HG02759 (cell line): ENCODE data around the gene ANLN.
"Not testable (repeated sequence)": the region's sequence is repeated elsewhere in the genome, so short reads cannot be mapped to it uniquely, and the experiment has no call there.

Experiments used
- ATAC-seq: cut with Tn5 transposase; IDR thresholded peaks from one replicate; pipeline ENCODE4 v1.9.1; 2021; ENCODE audit warnings: mild to moderate bottlenecking, moderate library complexity; ENCODE audit not compliant: unreplicated experiment

Gene ANLN

DNA sequence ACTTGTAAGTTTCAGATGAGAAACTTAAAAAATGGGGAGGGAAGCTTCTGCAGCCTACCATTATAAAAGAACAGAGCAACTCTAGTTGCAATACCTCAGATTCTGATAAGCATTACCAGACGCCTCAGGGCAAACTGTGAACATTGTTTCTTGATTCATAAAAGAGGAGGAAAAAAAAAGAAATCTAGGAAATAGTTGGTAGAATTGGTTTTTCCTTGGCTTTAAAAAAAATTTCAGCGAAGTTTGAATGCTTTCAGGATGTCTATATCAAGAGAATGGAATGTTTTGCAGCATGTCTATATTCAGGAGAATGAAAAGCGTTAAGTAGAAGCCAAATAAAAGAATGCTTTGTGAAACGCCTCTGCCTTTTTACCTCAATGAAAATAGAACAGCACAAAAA, 17.5 kb upstream of the ANLN start:
- ATAC-seq: no peak

DNA sequence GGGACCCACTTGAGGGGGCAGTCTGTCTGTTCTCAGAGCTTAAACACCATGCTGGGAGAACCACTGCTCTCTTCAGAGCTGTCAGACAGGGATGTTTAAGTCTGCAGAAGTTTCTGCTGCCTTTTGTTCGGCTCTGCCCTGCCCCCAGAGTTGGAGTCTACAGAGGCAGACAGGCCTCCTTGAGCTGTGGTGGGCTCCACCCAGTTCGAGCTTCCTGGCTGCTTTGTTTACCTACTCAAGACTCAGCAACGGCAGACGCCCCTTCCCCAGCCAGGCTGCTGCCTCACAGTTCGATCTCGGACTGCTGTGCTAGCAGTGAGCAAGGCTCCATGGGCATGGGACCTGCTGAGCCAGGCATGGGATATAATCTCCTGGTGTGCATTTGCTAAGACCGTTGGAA, 11.1 kb upstream of the ANLN start:
- ATAC-seq: not testable (repeated sequence)

DNA sequence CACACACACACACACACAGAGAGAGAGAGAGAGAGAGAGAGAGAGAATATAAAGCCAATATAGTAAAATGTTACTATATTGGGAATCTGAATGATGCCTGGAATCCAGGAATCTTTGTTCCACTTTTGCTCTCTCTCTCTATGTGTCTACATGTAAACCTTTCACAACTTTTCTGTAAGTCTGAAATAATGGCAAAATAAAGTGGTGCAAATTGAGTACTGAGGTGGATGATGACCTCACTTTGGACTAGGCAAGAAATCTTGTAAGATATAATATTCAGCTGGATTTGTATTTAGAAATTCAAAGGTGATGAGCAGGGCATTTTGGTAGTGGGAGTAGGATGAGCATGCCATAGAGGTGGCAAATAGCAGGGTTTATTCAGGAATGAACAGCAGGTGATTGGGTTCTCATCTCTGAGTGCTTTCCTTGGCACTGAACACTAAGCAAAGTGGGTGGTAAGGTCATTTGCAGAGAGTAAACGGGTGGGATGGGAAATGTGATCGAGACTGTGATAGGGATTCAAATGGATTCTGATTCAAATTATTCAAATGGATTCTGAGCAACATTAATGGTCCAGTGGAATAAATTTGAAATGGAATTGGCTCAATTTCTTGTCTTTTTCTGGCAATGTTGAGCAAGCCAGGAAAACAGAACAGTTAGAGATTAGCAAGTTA, 9.7 kb upstream of the ANLN start:
- no peak for ATAC-seq

DNA sequence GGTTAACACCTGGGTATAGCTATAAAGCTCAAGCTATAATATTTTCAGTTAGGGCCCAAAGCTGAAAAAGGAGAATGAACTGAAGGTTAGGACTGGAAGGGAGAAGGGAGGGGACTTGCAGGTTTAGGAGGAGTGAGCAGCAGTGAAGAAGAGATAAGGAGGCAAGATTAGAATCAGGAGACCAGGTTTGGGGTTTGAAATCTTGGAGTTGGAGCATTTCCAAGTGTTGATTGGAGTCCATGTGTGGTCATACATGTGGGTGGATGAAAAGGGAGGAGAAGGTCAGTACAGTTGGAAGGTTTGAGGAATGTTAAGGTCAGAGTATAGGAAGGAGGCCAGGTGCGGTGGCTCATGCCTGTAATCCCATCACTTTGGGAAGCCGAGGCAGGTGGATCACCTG, 8.6 kb upstream of the ANLN start:
- ATAC-seq: no peak

DNA sequence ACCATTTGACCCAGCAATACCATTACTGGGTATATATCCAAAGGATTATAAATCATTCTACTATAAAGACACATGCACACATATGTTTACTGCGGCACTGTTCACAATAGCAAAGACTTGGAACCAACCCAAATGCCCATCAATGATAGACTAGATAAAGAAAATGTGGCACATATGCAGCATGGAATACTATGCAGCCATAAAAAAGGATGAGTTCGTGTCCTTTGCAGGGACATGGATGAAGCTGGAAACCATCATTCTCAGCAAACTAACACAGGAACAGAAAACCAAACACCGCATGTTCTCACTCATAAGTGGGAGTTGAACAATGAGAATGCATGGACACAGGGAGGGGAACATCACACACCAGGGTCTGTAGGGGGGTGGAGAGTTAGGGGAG, 6.4 kb upstream of the ANLN start:
- ATAC-seq: not testable (repeated sequence)

- ATAC-seq: not testable (repeated sequence)
These were observed 4.0 kb upstream of the ANLN start for GRCh38 chr7:36385646-36386045.

- no peak for ATAC-seq
These were observed 2.0 kb upstream of the ANLN start for GRCh38 chr7:36387435-36388231.

DNA sequence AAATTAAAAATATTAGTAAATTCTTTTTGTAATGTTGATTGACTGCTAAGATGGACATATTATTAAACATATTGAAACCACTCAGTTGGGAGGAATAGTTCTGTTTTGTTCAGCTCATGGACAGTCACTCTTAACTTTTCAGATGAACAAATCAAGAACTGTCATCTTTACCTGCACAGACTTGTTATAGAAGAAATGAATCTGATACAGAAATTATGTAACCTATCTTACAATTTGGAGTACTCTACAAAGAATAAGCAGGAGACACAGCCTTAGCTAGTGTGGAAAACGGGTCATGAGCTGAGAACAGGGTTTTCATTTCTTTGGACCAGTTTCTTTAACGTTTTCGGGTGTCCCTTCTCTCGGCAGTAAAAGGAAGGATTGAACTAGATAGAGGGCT, 1.2 kb upstream of the ANLN start:
- ATAC-seq: no peak

DNA sequence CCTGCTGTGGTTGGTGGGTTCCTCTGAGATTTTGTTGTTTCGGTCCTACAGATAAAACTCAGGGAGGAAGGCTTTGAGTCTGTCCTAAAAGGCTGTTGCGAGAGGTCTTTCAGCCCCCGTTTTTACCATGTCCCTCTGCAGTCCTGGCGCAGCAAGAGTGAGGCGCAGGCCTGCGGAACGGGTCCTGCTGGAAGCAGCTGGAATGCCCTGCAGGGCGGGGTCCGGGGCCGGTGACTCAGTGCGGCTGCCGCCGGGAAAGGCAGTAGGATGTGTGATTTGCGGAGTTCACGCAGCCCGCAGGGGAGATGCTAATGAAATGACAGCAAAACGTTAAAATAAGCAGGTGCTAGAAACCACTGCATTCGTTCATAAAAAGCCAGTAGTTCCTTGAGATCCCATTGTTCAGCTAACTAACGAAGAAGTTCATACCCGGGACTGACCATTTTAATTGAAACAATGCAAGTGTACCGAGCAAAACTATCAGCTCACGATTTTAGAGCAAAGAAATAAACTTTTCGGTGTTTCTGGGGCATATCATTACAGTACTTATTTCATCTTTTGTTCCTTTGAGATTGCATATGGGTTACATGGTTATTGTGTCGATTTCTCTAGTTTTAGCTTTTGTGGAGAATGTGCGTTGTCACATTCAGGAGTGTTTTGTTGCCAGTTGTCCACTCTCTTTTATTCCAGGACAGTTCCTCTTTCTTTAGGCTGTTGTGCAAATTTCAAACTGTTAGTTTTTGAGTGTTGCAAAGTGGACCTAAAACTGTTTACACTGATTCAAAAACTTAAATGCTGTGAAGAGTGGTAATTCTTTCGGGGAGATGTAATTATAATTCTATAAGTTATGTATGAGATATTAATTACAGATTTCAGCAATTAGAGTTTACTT, 783 bp downstream of the ANLN start:
- ATAC-seq: peak; percentile 42

GRCh38 chr7:36391436-36392198, 2.0 kb downstream of the ANLN start:
- ATAC-seq: peak; percentile 29

DNA sequence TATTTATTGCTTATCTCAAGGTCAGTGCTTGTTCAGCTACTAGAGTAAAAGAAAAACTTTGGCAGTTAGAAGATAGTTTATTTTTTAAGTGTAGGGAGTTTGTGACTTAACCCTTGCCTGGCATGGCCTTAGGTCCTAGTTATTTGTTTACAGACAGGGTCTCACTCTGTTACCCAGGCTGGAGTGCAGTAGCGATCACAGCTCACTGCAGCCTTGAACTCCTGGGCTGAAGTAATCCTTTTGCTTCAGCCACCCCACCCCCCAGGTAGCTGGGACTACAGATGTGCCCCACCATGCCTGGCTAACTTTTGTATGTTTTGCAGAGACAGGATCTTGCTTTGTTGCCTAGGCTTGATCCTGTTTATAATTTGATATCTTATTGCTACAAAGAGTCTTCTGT, 4.2 kb downstream of the ANLN start:
- no peak for ATAC-seq

DNA sequence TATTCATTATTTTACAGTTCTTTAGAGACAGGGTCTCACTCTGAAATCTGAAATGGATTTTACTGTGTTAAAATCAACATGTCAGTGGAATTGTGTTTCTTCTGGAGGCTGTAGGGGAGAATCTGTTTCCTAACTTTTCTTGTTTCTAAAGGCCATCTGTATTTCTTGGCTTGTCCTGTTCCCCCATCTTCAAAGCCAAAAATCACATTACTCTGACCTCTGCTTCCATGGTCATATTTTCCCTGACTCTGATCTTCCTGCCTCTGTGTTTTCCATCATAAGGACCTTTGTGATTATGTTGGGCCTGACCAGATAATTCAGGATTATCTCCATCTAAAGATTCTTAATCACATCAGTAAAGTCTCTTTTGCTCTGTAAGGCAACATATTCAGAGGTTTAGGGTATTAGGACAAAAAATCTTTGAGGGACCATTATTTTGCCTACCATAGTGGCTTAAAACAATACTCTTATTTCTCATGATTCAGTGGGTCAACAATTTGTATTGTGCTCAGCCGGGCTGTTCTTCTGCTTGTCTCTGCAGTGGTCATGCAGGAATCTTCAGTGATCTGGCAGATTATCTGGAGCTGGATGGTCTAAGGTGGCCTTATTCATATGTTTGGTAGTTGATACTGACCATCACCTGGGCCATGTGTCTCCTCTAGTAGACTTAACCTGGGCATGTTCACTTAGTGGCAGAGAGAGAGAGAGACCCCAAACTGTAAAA, 5.7 kb downstream of the ANLN start:
- no peak for ATAC-seq

GRCh38 chr7:36396150-36396549, 6.5 kb downstream of the ANLN start:
- ATAC-seq: no peak

DNA sequence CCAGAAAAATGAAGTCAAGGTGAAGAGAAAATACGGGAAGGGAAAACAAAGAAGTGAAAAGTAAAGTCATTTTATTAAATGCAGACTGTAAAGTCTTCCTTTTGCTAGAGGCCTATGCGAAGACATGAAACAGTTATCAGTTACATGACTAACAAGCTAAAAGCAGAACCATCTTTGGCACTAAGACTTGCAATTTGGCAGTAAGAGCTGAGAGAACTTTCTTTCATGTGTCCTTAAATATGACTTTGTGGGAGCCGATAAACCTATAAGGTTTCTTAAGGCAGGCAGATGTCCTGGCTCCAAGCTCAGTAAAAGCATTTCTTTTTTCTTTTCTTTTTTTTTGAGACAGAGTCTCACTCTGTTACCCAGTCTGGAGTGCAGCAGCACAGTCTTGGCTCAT, 10.4 kb downstream of the ANLN start:
- ATAC-seq: no peak

GRCh38 chr7:36400606-36401005, 10.9 kb downstream of the ANLN start:
- no peak for ATAC-seq

DNA sequence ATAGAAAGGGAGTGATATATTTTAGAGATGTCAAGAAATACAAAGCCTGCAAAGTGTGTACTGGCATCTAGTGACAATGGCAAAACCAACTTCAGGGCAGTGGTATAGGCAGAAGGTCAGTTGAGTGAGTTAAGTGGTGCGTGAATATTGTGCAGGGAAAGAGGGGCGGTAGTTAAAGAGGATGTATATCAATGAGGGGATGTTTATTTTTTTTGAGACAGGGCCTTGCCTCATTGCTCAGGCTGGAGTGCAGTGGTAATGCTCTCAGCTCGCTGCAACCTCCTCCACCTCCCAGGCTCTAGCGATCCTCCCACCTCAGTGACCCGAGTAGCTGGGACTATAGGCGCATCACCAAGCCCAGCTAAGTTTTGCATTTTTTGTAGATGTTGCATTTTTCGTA, 13.8 kb downstream of the ANLN start:
- ATAC-seq: no peak

DNA sequence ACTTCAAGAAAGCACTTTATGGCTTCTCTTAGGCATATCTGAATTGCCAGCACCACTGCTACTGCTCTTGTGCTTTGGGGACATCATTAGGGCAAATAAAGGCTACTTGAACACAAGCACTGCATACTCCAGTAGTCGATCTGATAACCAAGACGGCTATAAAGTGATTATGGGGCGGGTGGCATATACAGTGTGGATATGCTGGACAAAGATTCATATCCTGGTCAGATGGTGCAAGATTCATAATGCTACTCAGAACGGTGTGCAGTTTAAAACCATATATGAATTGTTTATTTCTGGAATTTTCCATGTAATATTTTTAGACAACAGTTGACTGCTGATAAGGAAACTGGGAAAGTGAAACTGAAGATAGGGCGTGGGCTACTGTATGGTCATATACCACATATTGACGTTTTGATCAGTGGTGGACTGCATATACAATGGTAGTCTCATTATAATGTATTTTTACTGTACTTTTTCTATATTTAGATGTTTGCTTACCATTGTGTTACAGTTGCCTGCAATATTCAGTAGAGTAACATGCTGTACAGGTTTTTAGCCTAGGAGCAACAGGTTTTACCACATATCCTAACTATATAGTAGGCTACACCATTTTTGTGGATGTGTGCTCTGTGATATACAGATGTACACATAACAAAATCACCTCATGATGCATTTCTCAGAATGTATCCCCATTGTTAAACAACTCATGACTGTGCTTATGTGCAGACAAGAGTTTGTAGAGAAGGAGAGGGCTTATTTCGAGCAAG, 15.2 kb downstream of the ANLN start:
- ATAC-seq: no peak

- no peak for ATAC-seq
These were observed 15.7 kb downstream of the ANLN start for GRCh38 chr7:36405409-36405803.

DNA sequence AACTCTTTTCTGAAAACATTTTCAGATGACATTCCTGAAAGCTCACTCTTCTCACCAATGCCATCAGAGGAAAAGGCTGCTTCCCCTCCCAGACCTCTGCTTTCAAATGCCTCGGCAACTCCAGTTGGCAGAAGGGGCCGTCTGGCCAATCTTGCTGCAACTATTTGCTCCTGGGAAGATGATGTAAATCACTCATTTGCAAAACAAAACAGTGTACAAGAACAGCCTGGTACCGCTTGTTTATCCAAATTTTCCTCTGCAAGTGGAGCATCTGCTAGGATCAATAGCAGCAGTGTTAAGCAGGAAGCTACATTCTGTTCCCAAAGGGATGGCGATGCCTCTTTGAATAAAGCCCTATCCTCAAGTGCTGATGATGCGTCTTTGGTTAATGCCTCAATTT, 16.5 kb downstream of the ANLN start:
- ATAC-seq: no peak
